ENCODE results near the gene OPA3. TPM values are rescaled to one million over a fixed set of nuclear protein-coding genes. Genes with fewer than 3 reads are reported as not detected.

Gene OPA3
- total RNA-seq, 2 donors from 2014 or later: 9.8 to 11.3 TPM

Other genes starting within 250 kb of the OPA3 start
- gene KLC3, start 244.1 kb downstream of the OPA3 start, total RNA-seq: under 1 TPM in 1 of 2 donors, not detected in 1; 0.37 TPM
- gene ERCC2, start 214.2 kb downstream of the OPA3 start, total RNA-seq: 10 to 100 TPM; 13.6 to 14.1 TPM
- gene PPP1R13L, start 179.7 kb downstream of the OPA3 start, total RNA-seq: 10 to 100 TPM; 20.1 to 31.2 TPM
- gene POLR1G, start 178.2 kb downstream of the OPA3 start, total RNA-seq: 1 to 10 TPM; 4.2 to 4.8 TPM
- 10 to 100 TPM; 65.0 to 68.4 TPM for gene ERCC1, start 160.9 kb downstream of the OPA3 start, total RNA-seq
- 10 to 100 TPM; 33.2 to 73.0 TPM for gene FOSB, start 116.8 kb downstream of the OPA3 start, total RNA-seq
- gene RTN2, start 87.8 kb downstream of the OPA3 start, total RNA-seq: 10 to 100 TPM in 1 of 2 donors, 1 to 10 TPM in 1; 9.4 to 14.5 TPM
- 1 to 10 TPM in 1 of 2 donors, under 1 TPM in 1; 0.67 to 1.9 TPM for gene PPM1N, start 86.4 kb downstream of the OPA3 start, total RNA-seq
- 100 to 1,000 TPM; 159 to 204 TPM for gene VASP, start 77.3 kb downstream of the OPA3 start, total RNA-seq
- gene GPR4, start 17.4 kb upstream of the OPA3 start, total RNA-seq: 10 to 100 TPM in 1 of 2 donors, 1 to 10 TPM in 1; 5.1 to 11.1 TPM
- gene EML2, start 54.6 kb upstream of the OPA3 start, total RNA-seq: 10 to 100 TPM; 20.7 to 26.7 TPM
- under 1 TPM in 1 of 2 donors, not detected in 1; 0.38 TPM for gene GIPR, start 83.4 kb upstream of the OPA3 start, total RNA-seq
- 100 to 1,000 TPM; 244 to 250 TPM for gene SNRPD2, start 107.2 kb upstream of the OPA3 start, total RNA-seq
- 1 to 10 TPM; 3.1 to 4.5 TPM for gene QPCTL, start 107.9 kb upstream of the OPA3 start, total RNA-seq
- gene FBXO46, start 146.1 kb upstream of the OPA3 start, total RNA-seq: 10 to 100 TPM; 11.2 to 12.3 TPM
- gene MEIOSIN, start 148.6 kb upstream of the OPA3 start, total RNA-seq: not detected
- gene SIX5, start 184.4 kb upstream of the OPA3 start, total RNA-seq: 10 to 100 TPM; 14.9 to 22.4 TPM
- 100 to 1,000 TPM; 218 to 281 TPM for gene DMPK, start 197.7 kb upstream of the OPA3 start, total RNA-seq
- 10 to 100 TPM; 50.9 to 61.1 TPM for gene DMWD, start 208.0 kb upstream of the OPA3 start, total RNA-seq
- gene RSPH6A, start 230.5 kb upstream of the OPA3 start, total RNA-seq: not detected